ENCODE results near the gene CDH13.
A peak's percentile ranks its signal among the peaks of the same experiment; 100 is the strongest.

Gene CDH13

DNA sequence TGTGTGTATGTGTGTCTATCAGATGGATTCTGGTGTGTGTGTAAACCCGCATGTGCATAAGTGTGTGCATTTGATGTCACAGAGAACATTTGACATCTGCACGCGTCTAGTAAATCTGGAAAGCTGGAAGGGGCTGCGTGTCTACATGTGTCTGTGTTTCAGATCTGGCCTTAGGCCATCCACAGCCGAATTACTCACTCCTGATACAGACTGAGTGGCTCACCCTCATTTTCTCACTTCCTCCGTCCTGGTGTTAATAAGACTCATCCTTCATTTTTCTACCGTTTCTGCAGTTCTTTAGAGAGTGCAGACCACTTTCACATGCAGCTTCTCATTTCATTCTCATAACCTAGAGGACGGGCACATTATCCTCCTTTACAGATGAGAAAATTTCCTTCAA lies 491.6 kb downstream of the CDH13 start:
- peak; percentile 47; the same call in 1 of the 3 replicates for ATAC-seq
- TF ChIP-seq OSR1 (CRISPR knock-in tag; IDR thresholded peaks at IDR 0.05) (no peak), PPARA (CRISPR knock-in tag; IDR thresholded peaks at IDR 0.05; ENCODE audit: borderline replicate concordance) (no peak), BACH2 (CRISPR knock-in tag; IDR thresholded peaks at IDR 0.05; ENCODE audit: borderline replicate concordance) (no peak), TOX (CRISPR knock-in tag; IDR thresholded peaks at IDR 0.05; ENCODE audit: borderline replicate concordance) (no peak), TCF4 (CRISPR knock-in tag; IDR thresholded peaks at IDR 0.05; ENCODE audit: borderline replicate concordance) (no peak), ISL1 (CRISPR knock-in tag; IDR thresholded peaks at IDR 0.05) (no peak), ZFP30 (CRISPR knock-in tag; IDR thresholded peaks at IDR 0.05) (no peak), ZC3H10 (CRISPR knock-in tag; IDR thresholded peaks at IDR 0.05) (no peak), ZFP3 (CRISPR knock-in tag; IDR thresholded peaks at IDR 0.05) (no peak), ZNF8 (CRISPR knock-in tag; IDR thresholded peaks at IDR 0.05) (no peak), ZNF70 (CRISPR knock-in tag; IDR thresholded peaks at IDR 0.05) (no peak), CSDC2 (CRISPR knock-in tag; IDR thresholded peaks at IDR 0.05) (no peak), ZNF565 (CRISPR knock-in tag; conservative IDR thresholded peaks at IDR 0.05; ENCODE audit: low read depth) (no peak), ESRRG (CRISPR knock-in tag; IDR thresholded peaks at IDR 0.05) (no peak)
- TF ChIP-seq, protein P1, sequence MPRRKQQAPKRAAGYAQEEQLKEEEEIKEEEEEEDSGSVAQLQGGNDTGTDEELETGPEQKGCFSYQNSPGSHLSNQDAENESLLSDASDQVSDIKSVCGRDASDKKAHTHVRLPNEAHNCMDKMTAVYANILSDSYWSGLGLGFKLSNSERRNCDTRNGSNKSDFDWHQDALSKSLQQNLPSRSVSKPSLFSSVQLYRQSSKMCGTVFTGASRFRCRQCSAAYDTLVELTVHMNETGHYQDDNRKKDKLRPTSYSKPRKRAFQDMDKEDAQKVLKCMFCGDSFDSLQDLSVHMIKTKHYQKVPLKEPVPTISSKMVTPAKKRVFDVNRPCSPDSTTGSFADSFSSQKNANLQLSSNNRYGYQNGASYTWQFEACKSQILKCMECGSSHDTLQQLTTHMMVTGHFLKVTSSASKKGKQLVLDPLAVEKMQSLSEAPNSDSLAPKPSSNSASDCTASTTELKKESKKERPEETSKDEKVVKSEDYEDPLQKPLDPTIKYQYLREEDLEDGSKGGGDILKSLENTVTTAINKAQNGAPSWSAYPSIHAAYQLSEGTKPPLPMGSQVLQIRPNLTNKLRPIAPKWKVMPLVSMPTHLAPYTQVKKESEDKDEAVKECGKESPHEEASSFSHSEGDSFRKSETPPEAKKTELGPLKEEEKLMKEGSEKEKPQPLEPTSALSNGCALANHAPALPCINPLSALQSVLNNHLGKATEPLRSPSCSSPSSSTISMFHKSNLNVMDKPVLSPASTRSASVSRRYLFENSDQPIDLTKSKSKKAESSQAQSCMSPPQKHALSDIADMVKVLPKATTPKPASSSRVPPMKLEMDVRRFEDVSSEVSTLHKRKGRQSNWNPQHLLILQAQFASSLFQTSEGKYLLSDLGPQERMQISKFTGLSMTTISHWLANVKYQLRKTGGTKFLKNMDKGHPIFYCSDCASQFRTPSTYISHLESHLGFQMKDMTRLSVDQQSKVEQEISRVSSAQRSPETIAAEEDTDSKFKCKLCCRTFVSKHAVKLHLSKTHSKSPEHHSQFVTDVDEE (CRISPR knock-in tag; IDR thresholded peaks at IDR 0.05) = no peak
- TF ChIP-seq, protein P2, sequence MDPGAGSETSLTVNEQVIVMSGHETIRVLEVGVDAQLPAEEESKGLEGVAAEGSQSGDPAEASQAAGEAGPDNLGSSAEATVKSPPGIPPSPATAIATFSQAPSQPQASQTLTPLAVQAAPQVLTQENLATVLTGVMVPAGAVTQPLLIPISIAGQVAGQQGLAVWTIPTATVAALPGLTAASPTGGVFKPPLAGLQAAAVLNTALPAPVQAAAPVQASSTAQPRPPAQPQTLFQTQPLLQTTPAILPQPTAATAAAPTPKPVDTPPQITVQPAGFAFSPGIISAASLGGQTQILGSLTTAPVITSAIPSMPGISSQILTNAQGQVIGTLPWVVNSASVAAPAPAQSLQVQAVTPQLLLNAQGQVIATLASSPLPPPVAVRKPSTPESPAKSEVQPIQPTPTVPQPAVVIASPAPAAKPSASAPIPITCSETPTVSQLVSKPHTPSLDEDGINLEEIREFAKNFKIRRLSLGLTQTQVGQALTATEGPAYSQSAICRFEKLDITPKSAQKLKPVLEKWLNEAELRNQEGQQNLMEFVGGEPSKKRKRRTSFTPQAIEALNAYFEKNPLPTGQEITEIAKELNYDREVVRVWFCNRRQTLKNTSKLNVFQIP (CRISPR knock-in tag; IDR thresholded peaks at IDR 0.05; ENCODE audit: borderline replicate concordance, low read depth) = no peak
- TF ChIP-seq, protein P3, sequence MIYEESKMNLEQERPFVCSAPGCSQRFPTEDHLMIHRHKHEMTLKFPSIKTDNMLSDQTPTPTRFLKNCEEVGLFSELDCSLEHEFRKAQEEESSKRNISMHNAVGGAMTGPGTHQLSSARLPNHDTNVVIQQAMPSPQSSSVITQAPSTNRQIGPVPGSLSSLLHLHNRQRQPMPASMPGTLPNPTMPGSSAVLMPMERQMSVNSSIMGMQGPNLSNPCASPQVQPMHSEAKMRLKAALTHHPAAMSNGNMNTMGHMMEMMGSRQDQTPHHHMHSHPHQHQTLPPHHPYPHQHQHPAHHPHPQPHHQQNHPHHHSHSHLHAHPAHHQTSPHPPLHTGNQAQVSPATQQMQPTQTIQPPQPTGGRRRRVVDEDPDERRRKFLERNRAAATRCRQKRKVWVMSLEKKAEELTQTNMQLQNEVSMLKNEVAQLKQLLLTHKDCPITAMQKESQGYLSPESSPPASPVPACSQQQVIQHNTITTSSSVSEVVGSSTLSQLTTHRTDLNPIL (CRISPR knock-in tag; IDR thresholded peaks at IDR 0.05; ENCODE audit: low read depth) = no peak
- TF ChIP-seq, protein P4, sequence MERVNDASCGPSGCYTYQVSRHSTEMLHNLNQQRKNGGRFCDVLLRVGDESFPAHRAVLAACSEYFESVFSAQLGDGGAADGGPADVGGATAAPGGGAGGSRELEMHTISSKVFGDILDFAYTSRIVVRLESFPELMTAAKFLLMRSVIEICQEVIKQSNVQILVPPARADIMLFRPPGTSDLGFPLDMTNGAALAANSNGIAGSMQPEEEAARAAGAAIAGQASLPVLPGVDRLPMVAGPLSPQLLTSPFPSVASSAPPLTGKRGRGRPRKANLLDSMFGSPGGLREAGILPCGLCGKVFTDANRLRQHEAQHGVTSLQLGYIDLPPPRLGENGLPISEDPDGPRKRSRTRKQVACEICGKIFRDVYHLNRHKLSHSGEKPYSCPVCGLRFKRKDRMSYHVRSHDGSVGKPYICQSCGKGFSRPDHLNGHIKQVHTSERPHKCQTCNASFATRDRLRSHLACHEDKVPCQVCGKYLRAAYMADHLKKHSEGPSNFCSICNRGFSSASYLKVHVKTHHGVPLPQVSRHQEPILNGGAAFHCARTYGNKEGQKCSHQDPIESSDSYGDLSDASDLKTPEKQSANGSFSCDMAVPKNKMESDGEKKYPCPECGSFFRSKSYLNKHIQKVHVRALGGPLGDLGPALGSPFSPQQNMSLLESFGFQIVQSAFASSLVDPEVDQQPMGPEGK (CRISPR knock-in tag; IDR thresholded peaks at IDR 0.05; ENCODE audit: borderline replicate concordance) = no peak

DNA sequence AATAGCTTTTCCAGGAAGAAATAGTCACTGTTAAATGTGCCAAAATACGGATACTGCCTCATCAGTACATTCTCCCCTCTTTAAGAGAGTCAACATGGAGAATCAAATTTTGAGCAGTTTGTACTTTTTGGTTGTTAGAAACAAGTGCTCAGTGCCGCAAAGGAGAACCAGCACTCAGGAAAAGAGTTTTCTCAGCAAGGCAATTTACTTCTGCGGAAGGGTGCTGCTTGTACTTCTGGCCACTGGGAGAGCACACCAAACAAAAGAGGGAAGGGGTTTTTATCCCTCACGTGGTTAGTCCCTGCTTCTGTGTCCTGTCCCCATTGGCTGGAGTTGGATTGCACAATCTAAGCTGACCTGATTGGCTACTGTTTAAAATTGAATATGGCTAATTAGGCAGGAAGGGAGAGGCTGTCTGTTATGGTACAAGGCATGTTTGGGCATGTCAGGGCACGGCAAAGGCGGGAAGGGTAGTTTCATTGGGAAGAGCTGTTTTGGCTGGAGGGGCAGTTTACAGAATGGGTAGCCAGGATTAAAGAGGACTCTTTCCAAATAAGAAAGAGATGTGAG lies 499.3 kb downstream of the CDH13 start:
- ATAC-seq = no peak
- no peak for TF ChIP-seq ZFP3 (CRISPR knock-in tag; IDR thresholded peaks at IDR 0.05)
- no peak for TF ChIP-seq OSR1 (CRISPR knock-in tag; IDR thresholded peaks at IDR 0.05)
- TF ChIP-seq ZNF8 (CRISPR knock-in tag; IDR thresholded peaks at IDR 0.05) = no peak
- TF ChIP-seq ARNTL (CRISPR knock-in tag; IDR thresholded peaks at IDR 0.05; ENCODE audit: borderline replicate concordance, low read depth) = no peak
- no peak for TF ChIP-seq BACH2 (CRISPR knock-in tag; IDR thresholded peaks at IDR 0.05; ENCODE audit: borderline replicate concordance)
- no peak for TF ChIP-seq ZC3H10 (CRISPR knock-in tag; IDR thresholded peaks at IDR 0.05)
- TF ChIP-seq ESRRG (CRISPR knock-in tag; IDR thresholded peaks at IDR 0.05) = no peak
- TF ChIP-seq ISL1 (CRISPR knock-in tag; IDR thresholded peaks at IDR 0.05) = no peak
- TF ChIP-seq, protein P2 (CRISPR knock-in tag; IDR thresholded peaks at IDR 0.05; ENCODE audit: borderline replicate concordance, low read depth) = no peak
- TF ChIP-seq RARB (CRISPR knock-in tag; IDR thresholded peaks at IDR 0.05) = no peak

DNA sequence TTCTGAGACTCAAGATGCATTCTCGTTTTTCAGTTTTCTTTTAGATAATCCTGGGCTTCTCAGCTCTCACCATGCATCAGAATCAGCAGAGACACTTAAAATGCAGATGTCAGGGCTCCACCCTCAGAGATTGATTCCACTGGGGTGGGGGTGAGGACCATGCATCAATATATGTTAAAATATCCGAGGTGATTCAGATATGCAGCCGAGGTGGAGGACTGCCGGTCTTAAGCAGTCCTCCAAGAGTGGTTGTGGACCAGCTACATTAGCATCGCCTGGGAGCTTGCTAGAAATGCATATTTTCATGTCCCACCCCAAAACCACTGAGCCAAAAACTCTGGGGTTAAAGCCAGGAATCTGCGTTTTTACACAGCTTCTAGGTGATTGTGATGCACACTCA lies 501.3 kb downstream of the CDH13 start:
- no peak for ATAC-seq
- TF ChIP-seq BACH2 (CRISPR knock-in tag; IDR thresholded peaks at IDR 0.05; ENCODE audit: borderline replicate concordance) = no peak
- TF ChIP-seq, protein P5, sequence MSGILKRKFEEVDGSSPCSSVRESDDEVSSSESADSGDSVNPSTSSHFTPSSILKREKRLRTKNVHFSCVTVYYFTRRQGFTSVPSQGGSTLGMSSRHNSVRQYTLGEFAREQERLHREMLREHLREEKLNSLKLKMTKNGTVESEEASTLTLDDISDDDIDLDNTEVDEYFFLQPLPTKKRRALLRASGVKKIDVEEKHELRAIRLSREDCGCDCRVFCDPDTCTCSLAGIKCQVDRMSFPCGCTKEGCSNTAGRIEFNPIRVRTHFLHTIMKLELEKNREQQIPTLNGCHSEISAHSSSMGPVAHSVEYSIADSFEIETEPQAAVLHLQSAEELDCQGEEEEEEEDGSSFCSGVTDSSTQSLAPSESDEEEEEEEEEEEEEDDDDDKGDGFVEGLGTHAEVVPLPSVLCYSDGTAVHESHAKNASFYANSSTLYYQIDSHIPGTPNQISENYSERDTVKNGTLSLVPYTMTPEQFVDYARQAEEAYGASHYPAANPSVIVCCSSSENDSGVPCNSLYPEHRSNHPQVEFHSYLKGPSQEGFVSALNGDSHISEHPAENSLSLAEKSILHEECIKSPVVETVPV (CRISPR knock-in tag; IDR thresholded peaks at IDR 0.05) = no peak
- TF ChIP-seq TOX (CRISPR knock-in tag; IDR thresholded peaks at IDR 0.05; ENCODE audit: borderline replicate concordance) = no peak
- no peak for TF ChIP-seq SNAI2 (CRISPR knock-in tag; IDR thresholded peaks at IDR 0.05)
- TF ChIP-seq, protein P2 (CRISPR knock-in tag; IDR thresholded peaks at IDR 0.05; ENCODE audit: borderline replicate concordance, low read depth) = no peak
- no peak for TF ChIP-seq CSDC2 (CRISPR knock-in tag; IDR thresholded peaks at IDR 0.05)
- TF ChIP-seq ZNF8 (CRISPR knock-in tag; IDR thresholded peaks at IDR 0.05) = no peak
- no peak for TF ChIP-seq OSR1 (CRISPR knock-in tag; IDR thresholded peaks at IDR 0.05)
- TF ChIP-seq GLIS3 (CRISPR knock-in tag; IDR thresholded peaks at IDR 0.05) = no peak
- no peak for TF ChIP-seq ESRRG (CRISPR knock-in tag; IDR thresholded peaks at IDR 0.05)
- no peak for TF ChIP-seq RARB (CRISPR knock-in tag; IDR thresholded peaks at IDR 0.05)

All from SK-N-SH treated with all-trans-retinoic acid at 6 μM for 48 hours (cell line).